ENCODE measurements around the gene CMTM4.
A peak's percentile ranks its signal among the peaks of the same experiment; 100 is the strongest.
"Not testable (repeated sequence)": the region's sequence is repeated elsewhere in the genome, so short reads cannot be mapped to it uniquely, and the experiment has no call there.

Gene CMTM4

GRCh38 chr16:66668777-66669444 lies 27.6 kb downstream of the CMTM4 start:
- no peak for DNase-seq

- no peak for DNase-seq
Observed at GRCh38 chr16:66667944-66668343, 28.6 kb downstream of the CMTM4 start.

GRCh38 chr16:66662445-66663194 lies 33.9 kb downstream of the CMTM4 start:
- no peak for DNase-seq

- not testable (repeated sequence) for DNase-seq
Observed at GRCh38 chr16:66661671-66662346, 34.7 kb downstream of the CMTM4 start.

- no peak for DNase-seq
Observed at GRCh38 chr16:66661210-66661560, 35.4 kb downstream of the CMTM4 start.

- DNase-seq = no peak
Observed at GRCh38 chr16:66660422-66661209, 35.9 kb downstream of the CMTM4 start.

GRCh38 chr16:66658860-66659190 lies 37.7 kb downstream of the CMTM4 start:
- no peak for DNase-seq

GRCh38 chr16:66658143-66658859 lies 38.2 kb downstream of the CMTM4 start:
- DNase-seq = peak; percentile 54

DNA sequence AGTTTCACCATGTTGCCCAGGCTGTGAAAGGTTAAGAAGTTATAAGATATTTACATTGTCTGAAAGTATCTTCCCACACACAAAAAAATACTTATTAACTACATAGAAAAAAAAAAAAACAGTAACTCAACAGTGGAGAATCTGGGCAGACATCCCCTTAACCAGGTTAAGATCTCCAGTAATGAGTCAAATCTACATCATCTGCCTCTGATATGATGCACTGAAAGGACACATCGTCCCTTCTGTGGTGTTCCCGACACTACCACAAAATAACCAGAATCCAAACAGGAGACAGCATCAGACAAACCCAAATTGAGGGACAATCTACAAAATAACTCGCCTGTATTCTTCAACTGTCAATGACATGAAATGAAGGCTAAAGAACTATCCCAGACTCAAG lies 40.0 kb downstream of the CMTM4 start:
- DNase-seq = no peak

DNA sequence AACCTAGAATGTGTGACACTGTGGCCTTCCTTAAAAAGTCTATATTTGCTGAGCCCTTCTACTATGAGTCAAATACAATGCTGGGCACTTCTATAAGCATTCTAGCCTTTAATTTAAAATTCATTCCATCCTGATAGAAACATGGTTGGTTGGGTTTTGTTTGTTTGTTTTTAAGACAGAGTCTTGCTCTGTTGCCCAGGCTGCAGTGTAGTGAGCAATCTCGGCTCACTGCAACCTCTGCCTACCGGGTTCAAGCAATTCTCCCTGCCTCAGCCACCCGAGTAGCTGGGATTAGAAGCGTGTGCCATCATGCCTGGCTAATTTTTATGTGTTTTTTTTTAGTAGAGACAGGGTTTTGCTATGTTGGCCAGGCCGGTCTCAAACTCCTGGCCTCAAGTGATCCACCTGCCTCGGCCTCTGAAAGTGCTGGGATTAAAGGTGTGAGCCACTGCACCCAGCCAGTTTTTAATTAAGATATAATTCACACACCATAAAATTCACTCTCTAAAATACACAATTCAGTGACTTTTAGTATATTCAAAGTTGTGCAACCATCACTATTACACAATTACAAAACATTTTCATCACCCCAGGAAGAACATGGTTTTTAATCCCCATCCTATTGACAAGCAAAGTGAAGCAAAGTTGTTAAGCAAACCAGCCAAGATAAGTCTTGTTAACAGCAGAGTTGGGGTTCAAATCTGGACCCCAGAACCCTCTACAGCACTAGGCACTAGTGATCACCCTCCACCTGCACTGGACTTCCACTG lies 42.8 kb downstream of the CMTM4 start:
- DNase-seq = no peak

GRCh38 chr16:66652661-66653360 lies 43.7 kb downstream of the CMTM4 start:
- no peak for DNase-seq

GRCh38 chr16:66651965-66652364 lies 44.6 kb downstream of the CMTM4 start:
- no peak for DNase-seq

DNA sequence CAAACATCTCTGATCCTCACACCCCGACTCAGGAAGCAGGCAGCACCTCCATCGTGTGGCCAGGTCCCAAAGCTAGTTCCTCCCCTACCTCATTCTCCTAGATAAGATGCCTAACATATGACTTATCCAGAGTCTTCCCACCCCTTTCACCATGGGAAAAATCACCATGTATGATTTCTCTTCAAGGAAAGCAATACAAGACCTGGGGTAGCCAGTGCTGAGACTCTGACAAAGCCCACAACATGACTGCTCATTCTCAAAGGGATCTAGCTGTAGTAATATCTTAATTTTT lies 45.1 kb downstream of the CMTM4 start:
- no peak for DNase-seq

GRCh38 chr16:66650707-66651473 lies 45.7 kb downstream of the CMTM4 start:
- peak; percentile 74 for DNase-seq

DNA sequence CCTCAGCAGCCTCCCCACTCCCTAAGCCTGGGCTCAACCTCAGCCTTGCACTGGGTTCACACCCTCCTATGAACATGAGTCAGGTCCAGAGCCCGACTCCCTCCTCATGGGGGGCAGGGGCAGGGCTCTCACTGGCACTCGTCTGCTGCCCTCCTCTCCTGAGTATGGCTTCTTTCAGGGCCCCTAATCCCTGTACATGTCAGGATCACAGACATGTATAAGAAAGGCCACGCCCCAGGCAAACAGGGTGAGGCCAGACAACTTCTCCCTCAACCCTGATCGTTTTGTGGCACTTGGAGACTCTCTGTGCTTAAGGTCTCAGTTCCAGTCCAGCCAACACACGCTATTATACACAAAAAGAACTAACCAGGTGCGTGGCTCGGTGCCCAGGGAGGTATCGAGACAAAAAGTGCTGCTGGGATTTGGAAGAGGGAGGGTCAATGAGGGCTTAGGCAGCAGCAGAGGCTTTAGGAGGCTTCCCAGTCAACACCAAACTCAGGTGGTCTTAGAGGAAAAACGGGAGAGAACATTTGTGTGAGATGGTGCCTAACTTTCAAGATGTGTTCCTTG lies 46.8 kb downstream of the CMTM4 start:
- DNase-seq = no peak

DNA sequence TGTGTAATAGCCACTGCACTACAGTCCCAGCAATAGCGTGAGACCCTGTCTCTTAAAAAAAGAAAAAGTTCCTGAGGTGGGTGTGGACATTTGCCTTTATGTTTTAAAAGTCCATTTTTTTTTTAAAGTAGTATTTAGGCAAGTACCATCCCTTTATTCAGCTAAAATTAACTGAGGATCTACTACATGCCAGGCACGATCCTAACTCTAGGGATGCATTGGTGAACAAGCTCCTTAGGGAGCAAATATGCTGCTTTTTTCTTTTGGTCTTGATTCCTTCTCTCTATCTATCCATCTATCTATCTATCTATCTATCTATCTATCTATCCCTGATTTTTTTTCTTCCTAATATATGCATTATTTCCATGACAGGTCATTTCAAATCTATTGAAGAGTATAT lies 47.4 kb downstream of the CMTM4 start:
- no peak for DNase-seq

DNA sequence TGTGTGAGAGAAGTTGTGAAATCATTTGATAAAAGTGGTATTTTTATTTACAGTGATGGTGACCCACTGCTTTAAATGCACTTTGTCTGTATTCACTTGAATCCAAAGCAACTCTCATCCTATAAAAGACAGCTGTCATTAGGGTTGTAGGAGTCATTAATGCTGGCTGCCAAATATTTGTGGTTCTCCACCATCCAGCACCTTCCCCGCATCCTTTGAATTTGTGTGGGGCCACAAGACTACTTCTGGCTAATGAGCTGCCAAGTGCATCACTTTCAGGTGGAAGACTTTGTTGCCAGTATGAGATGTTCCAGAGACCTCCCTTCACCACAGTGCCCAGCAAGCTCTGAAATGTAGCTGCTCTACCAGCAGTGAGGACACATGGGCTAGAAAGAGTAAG lies 48.7 kb downstream of the CMTM4 start:
- no peak for DNase-seq

DNA sequence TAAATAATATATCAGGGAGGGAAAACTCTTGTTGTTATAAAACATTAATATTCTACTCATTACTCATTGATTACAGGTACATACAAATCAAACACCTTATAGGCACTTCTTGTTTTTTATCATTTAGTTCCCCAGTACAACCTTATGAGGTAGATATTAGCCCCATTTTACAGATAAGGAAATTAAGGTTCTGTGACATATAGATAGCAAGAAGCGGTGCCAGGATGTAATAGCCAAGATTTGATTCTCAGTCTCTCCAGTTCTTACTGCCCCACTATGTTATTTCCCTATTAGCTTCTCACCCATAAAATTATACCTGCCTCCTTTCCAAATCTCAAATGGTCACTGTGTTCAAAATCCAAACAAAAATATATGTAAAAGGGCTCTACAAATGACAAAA lies 55.2 kb downstream of the CMTM4 start:
- no peak for DNase-seq

- DNase-seq = no peak
Observed at GRCh38 chr16:66640724-66641314, 55.7 kb downstream of the CMTM4 start.

Measured in NCI-H2171 (cell line).